G401.6 (cell line): ENCODE results near the gene CEP112.
"Not testable (repeated sequence)": the region's sequence is repeated elsewhere in the genome, so short reads cannot be mapped to it uniquely, and the experiment has no call there.

Experiments used
- FAIRE-seq: peaks from 2 replicates; lab custom pipeline; 2012; peaks lifted over from hg19 to GRCh38; lab: Jason Lieb, UNC

Gene CEP112

GRCh38 chr17:65885541-65886312 is 306.2 kb downstream of the CEP112 start:
- FAIRE-seq: no peak

DNA sequence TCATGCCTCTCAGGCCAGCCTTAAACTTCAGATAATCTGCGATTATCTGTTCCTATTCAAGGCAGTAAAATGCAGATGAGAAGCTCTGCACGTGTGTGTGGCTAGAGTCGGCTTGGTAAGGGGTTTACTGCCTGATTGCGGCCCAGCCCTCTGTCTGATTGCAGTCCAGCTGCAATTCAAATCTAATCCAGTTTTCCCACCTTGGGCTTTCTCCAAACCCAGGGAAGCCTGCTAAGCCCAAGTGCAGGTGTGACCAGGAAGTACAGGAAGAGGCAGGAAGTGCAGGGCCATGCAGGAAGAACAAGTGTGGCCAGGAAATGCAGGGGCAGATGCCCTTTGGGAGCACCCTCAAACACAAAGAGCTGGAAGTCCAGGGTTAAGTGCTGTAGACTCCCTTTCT is 314.9 kb downstream of the CEP112 start:
- FAIRE-seq: no peak

DNA sequence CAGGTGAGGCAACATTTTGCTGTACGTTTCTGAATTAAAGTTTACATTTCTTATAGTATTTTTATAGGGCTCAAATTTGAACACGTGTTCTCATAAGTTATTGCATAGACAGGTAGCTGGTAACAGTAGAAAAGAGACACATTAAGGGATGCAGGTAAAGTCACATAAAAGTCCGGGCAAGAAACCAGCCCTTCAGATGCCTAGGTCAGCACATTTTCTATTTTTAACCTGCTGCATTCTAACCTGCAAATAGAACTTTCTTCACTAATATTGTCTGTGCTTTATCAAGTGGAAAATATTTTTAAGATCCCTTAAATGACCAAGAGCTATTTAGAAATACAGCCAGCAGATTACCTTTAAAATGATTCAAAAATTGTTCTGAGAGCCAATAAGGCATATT is 323.1 kb downstream of the CEP112 start:
- FAIRE-seq: no peak

- FAIRE-seq: no peak
These were observed 324.9 kb downstream of the CEP112 start for GRCh38 chr17:65867014-65867413.

- FAIRE-seq: no peak
These were observed 326.1 kb downstream of the CEP112 start for GRCh38 chr17:65865715-65866425.

DNA sequence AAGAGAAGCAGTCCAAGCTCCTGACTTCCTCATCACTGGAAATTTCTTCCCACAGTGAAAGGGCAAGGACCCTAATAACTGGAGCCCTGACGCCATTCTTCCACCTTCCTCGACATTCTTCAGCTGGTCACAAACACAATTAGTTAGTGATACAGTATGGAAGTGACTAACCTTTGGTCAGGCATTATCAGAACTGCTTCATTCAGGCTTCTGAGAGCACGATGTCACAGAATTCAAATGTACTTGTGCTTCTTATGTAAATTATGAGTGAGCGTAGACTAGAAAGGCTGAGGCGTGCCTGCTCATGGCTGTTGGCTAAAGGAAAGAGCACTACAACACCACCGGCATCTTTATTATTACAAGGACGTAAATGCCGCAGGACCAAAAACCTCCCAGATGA is 327.5 kb downstream of the CEP112 start:
- no peak for FAIRE-seq

- no peak for FAIRE-seq
These were observed 334.2 kb downstream of the CEP112 start for GRCh38 chr17:65857718-65858117.

DNA sequence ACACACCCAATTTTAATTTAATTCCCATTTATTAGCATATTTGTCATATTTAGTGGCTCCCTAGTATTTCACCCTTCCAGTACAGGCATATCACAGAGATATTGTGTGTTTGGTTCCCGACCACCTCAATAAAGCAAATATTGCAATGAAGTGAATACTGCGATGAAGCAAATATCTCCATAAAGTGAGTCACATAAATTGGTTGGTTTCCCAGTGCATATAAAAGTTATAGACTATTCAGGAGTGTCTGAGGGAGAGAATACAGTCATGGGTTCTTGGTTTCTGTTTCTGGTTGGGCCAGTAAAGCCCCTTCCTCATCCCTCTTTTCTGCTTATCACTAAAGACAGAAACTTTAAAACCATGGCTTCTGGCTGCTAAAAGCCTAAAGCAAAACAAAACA is 335.1 kb downstream of the CEP112 start:
- FAIRE-seq: no peak

- FAIRE-seq: no peak
These were observed 336.3 kb downstream of the CEP112 start for GRCh38 chr17:65855675-65856074.

GRCh38 chr17:65855245-65855644 is 336.7 kb downstream of the CEP112 start:
- no peak for FAIRE-seq

DNA sequence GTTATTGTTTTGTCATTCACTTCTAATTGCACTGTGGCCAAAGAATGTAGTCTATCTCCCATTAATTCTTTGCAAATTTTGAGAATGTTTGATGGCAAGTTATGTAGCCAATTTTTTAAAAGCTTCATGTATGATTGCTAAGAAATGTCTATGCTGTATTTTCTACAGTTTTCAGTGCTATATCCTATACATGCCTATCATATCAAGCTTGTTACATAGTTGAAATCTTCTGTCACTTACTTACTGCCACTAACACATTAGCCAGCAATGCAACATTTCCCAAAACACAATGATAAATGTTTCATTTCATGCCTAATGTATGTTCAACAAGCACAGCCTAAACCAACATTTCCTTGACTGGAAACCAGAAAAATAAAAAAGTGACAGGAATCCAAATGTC is 338.1 kb downstream of the CEP112 start:
- no peak for FAIRE-seq

DNA sequence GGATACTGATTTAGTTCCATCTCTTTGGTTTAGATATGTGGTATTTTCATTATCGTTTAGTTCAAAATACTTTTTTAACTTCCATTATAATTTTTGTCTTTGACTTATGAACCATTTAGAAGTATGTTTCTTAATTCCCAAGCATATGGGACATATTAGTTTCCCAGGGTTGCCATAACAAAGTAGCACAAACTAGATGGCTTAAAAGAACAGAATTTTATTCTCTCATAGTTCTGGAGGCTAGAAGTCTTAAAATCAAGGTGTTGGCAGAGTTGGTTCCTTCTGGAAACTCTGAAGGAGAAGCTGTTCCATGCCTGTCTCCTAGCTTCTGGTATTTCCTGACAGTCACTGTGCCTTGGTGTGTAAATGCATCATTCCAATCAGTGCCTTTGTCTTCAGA is 339.0 kb downstream of the CEP112 start:
- no peak for FAIRE-seq

GRCh38 chr17:65851965-65852736 is 339.8 kb downstream of the CEP112 start:
- FAIRE-seq: no peak

GRCh38 chr17:65850486-65850885 is 341.4 kb downstream of the CEP112 start:
- no peak for FAIRE-seq

- no peak for FAIRE-seq
These were observed 343.2 kb downstream of the CEP112 start for GRCh38 chr17:65848751-65849150.

DNA sequence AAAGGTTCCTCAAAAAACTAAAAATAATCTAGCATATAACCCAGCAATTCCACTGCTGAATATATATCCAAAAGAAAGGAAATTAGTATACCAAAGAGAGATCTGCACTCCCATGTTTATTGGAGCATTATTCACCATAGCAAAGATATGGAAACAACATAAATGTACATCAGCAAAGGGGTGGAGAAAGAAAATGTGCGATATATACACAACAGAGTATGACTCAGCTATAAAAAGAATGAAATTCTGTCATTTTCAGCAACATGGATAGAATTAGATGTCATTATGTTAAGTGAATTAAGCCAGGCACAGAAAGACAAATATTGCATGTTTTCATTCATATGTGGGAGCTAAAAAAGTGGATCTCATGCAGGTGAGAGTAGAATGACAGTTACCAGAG is 350.8 kb downstream of the CEP112 start:
- FAIRE-seq: no peak

- FAIRE-seq: not testable (repeated sequence)
These were observed 354.7 kb downstream of the CEP112 start for GRCh38 chr17:65837232-65837631.

- FAIRE-seq: no peak
These were observed 358.7 kb downstream of the CEP112 start for GRCh38 chr17:65833214-65833613.

DNA sequence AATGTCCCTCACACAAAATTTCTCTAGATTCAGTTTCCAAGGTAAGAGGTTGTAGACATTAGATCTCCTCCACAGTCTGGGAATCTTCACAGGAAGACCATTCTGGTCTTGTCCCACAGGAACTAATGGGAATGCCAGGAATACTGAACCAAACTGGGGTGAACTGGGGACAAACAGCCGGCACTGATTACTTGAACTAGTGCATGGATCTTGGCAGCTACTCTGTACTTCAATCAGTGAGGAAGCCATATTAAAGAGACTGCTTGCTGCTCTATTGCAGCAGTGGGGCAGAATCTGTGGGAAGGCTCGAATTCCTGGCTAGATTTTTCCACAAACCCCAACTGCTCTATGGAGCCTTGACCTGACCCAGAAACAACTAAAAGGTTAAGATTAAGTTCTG is 361.6 kb downstream of the CEP112 start:
- no peak for FAIRE-seq

DNA sequence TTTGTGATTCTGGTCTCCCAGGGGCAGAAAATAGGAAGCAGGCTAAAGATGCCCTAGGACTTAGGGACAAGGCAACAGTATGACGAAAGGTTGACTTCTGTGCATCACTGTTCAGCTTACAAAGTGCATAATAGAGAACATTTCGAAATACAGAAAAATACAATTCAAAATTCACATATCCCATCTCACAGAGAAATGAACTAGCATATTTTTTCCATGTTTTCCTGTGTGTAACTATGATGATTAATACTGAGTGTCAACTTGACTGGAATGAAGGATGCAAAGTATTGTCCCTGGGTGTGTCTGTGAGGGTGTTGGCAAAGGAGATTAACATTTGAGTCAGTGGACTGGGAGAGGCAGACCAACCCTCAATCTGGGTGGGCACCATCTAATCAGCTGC is 365.4 kb downstream of the CEP112 start:
- not testable (repeated sequence) for FAIRE-seq

DNA sequence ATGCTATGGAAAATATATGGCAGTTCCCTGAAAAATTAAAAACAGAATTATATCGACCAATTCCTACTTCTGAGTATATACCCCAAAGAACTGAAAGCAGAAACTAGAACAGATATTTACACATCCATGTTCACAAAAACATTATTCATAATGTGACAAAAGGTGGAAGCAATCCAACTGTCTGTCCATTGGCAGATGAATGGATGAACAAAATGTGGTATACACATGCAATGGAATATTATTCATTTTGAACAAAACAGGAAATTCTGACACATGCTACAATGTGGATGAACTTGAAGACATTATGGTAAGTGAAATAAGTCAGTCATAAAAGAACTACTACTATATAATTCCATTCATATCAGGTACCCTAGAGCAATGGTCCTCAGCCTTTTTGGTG is 367.0 kb downstream of the CEP112 start:
- FAIRE-seq: no peak

GRCh38 chr17:65823713-65824112 is 368.2 kb downstream of the CEP112 start:
- no peak for FAIRE-seq

- no peak for FAIRE-seq
These were observed 371.1 kb downstream of the CEP112 start for GRCh38 chr17:65820811-65821210.
